IMR-90 (cell line): Measurements from ENCODE around the gene PACSIN2. TPM values are rescaled to one million over a fixed set of nuclear protein-coding genes. Genes with fewer than 3 reads are reported as not detected.

Experiments
- ATAC-seq: fragments of 200-7000 bp; cut with Tn5 transposase; 2 replicates; pipeline ENCODE4 v1.9.1; 2020; ENCODE audit warnings: low read depth, mild to moderate bottlenecking, moderate library complexity
- BruUV-seq: library from RNA; stranded (reverse); fragments of 400-500 nt; replicated peaks from 2 replicates; lab custom pipeline; 2021; lab: Mats Ljungman, UMichigan
- CTCF ChIA-PET: fragments of 300-600 bp; formaldehyde crosslinking; extraction: SDS; loops from one replicate; lab custom pipeline; 2021; ENCODE audit warnings: antibody characterized with exemption; lab: Yijun Ruan, JAX
- POLR2A ChIA-PET: fragments of 300-600 bp; sonication (Branson Sonifier 250); formaldehyde crosslinking; loops from one replicate; lab custom pipeline; 2022; ENCODE audit warnings: antibody characterized with exemption; ENCODE audit not compliant: unreplicated experiment; lab: Charles Lee
- DNase-seq: peaks from one replicate; pipeline ENCODE4 v3.0.0; 2013
- H2AFZ ChIP-seq: replicated peaks from 2 replicates; pipeline ENCODE3; 2013; ENCODE audit warnings: low read length, mild to moderate bottlenecking; ENCODE audit not compliant: poor library complexity
- H2AK5ac ChIP-seq: 2 replicates; pipeline ENCODE4 v1.6.1; 2013; ENCODE audit warnings: low read depth, low read length, inconsistent platforms
- H2AK9ac ChIP-seq: replicated peaks from 2 replicates; pipeline ENCODE3; 2013; ENCODE audit warnings: mild to moderate bottlenecking, low read depth, low read length, moderate library complexity; ENCODE audit not compliant: poor library complexity
- H2BK120ac ChIP-seq: 2 replicates; pipeline ENCODE4 v1.6.1; 2013; ENCODE audit warnings: low read depth, low read length, inconsistent platforms
- H2BK15ac ChIP-seq: 3 replicates; pipeline ENCODE4 v1.6.1; 2013; ENCODE audit warnings: low read depth, low read length, inconsistent platforms
- H2BK20ac ChIP-seq: 2 replicates; pipeline ENCODE4 v1.6.1; 2013; ENCODE audit warnings: low read depth, mild to moderate bottlenecking, inconsistent platforms, low read length, moderate library complexity
- H2BK5ac ChIP-seq: 2 replicates; pipeline ENCODE4 v1.6.1; 2013; ENCODE audit warnings: mild to moderate bottlenecking, low read depth, low read length, inconsistent platforms; ENCODE audit not compliant: poor library complexity, severe bottlenecking
- H3K14ac ChIP-seq: replicated peaks from 2 replicates; pipeline ENCODE4 v1.6.1; 2013; ENCODE audit warnings: low read depth, low read length, inconsistent platforms
- H3K18ac ChIP-seq: 2 replicates; pipeline ENCODE4 v1.6.1; 2013; ENCODE audit warnings: low read depth, low read length, control low read depth
- H3K23ac ChIP-seq: 2 replicates; pipeline ENCODE4 v1.6.1; 2013; ENCODE audit warnings: low read depth, low read length, inconsistent platforms
- H3K27ac ChIP-seq: 2 replicates; pipeline ENCODE4 v1.5.1; 2013; ENCODE audit warnings: mild to moderate bottlenecking, control low read depth, low read length; ENCODE audit not compliant: insufficient read depth
- H3K27me3 ChIP-seq: 2 replicates; pipeline ENCODE4 v1.6.1; 2013; ENCODE audit warnings: low read length; ENCODE audit not compliant: control insufficient read depth, insufficient read depth
- H3K36me3 ChIP-seq: 2 replicates; pipeline ENCODE4 v1.6.1; 2013; ENCODE audit warnings: low read length, mixed read lengths; ENCODE audit not compliant: control insufficient read depth, insufficient read depth
- H3K4ac ChIP-seq: 2 replicates; pipeline ENCODE4 v1.6.1; 2013; ENCODE audit warnings: low read depth, low read length, inconsistent platforms
- H3K4me1 ChIP-seq: 2 replicates; pipeline ENCODE4 v1.6.1; 2013; ENCODE audit warnings: low read length, mixed read lengths; ENCODE audit not compliant: control insufficient read depth, insufficient read depth
- H3K4me2 ChIP-seq: 2 replicates; pipeline ENCODE4 v1.6.1; 2013; ENCODE audit warnings: low read depth, mild to moderate bottlenecking, control low read depth, low read length, moderate library complexity
- H3K4me3 ChIP-seq: 2 replicates; pipeline ENCODE4 v1.5.1; 2013; ENCODE audit warnings: low read depth, mild to moderate bottlenecking, control low read depth, low read length, moderate library complexity; ENCODE audit not compliant: insufficient read depth
- H3K56ac ChIP-seq: 2 replicates; pipeline ENCODE4 v1.6.1; 2013; ENCODE audit warnings: low read length, inconsistent platforms; ENCODE audit not compliant: insufficient read depth; ENCODE audit errors: extremely low read depth
- H3K79me1 ChIP-seq, 2 experiments: 2 replicates each; pipeline ENCODE4 v1.6.1; 2013; ENCODE audit warnings: low read length in 2 of 2, inconsistent platforms in 1 of 2, low read depth in 1 of 2
- H3K9ac ChIP-seq: 2 replicates; pipeline ENCODE4 v1.6.1; 2013; ENCODE audit warnings: low read depth, low read length, control low read depth
- H3K9me1 ChIP-seq: 2 replicates; pipeline ENCODE4 v1.6.1; 2013; ENCODE audit warnings: low read length, inconsistent platforms; ENCODE audit not compliant: insufficient read depth
- H3K9me3 ChIP-seq: 2 replicates; pipeline ENCODE4 v1.6.1; 2013; ENCODE audit warnings: low read length; ENCODE audit not compliant: control insufficient read depth, insufficient read depth
- H4K20me1 ChIP-seq: 2 replicates; pipeline ENCODE4 v1.6.1; 2013; ENCODE audit warnings: low read length, inconsistent platforms; ENCODE audit not compliant: insufficient read depth
- H4K5ac ChIP-seq: 2 replicates; pipeline ENCODE4 v1.6.1; 2013; ENCODE audit warnings: mild to moderate bottlenecking, low read depth, low read length, control low read depth
- H4K8ac ChIP-seq, 2 experiments: 2 replicates each; pipeline ENCODE4 v1.6.1; 2013; ENCODE audit warnings: low read depth in 2 of 2, low read length in 2 of 2, control low read depth in 1 of 2, inconsistent platforms in 1 of 2
- H4K91ac ChIP-seq: 2 replicates; pipeline ENCODE4 v1.6.1; 2013; ENCODE audit warnings: low read depth, low read length, inconsistent platforms; ENCODE audit not compliant: insufficient read depth
- BHLHE40 ChIP-seq: fragments of 150-350 bp; IDR thresholded peaks from 2 replicates; pipeline ENCODE4 v1.6.1; 2016; ENCODE audit warnings: mild to moderate bottlenecking, low read depth, low read length
- RFX5 ChIP-seq: IDR thresholded peaks from 2 replicates; pipeline ENCODE4 v1.8.0; 2012; ENCODE audit warnings: low read depth, mild to moderate bottlenecking, low read length, moderate library complexity
- WGBS, 2 experiments: methylation state at CpG; one replicate each; pipeline versions ENCODE4 v1.1.5 to v1.1.7; 2013; ENCODE audit warnings: missing lambda C conversion rate in 2 of 2; ENCODE audit not compliant: insufficient read length in 1 of 2; ENCODE audit errors: extremely low coverage in 2 of 2; 5-methylcytosine and 5-hydroxymethylcytosine counted together
- dilution Hi-C: fragments of 300-500 bp; cut with HindIII; formaldehyde crosslinking; loops from one replicate; pipeline ENCODE4 v1.14.3; 2018; ENCODE audit warnings: low sequenced_read_pairs; ENCODE audit not compliant: unreplicated experiment
- in situ Hi-C: fragments of 300-500 bp; cut with MboI; formaldehyde crosslinking; loops from 3 replicates; pipeline ENCODE4 v1.14.3; 2019; ENCODE audit warnings: low sequenced_read_pairs, inconsistent platforms, mixed read lengths
- intact Hi-C: fragments of 100-400 bp; cut with micrococcal nuclease; formaldehyde crosslinking; loops from 2 replicates; pipeline ENCODE4 v1.10.0; 2022
- polyA plus RNA-seq, 3 experiments: library from polyadenylated mRNA; depleted of rRNA; stranded (reverse); fragments of >200 nt; gene quantifications; 2 replicates each; pipeline ENCODE4 v1.2.3, GENCODE V29; 2012; ENCODE audit warnings: low replicate concordance in 1 of 3
- total RNA-seq: library from RNA; depleted of rRNA; stranded (reverse); fragments of >200 nt; gene quantifications from 2 replicates; pipeline ENCODE4 v1.2.3, GENCODE V29; 2012

Gene PACSIN2
- total and polyA plus RNA-seq, 2 of the 4 experiments (the other 2 are of a cell fraction) = 85.0 to 118 TPM

GRCh38 chr22:42920101-42920820 is 94.7 kb downstream of the PACSIN2 start:
- no peak overlapping the region for H3K56ac ChIP-seq
- no TSS peak for BruUV-seq
- H3K23ac ChIP-seq = peak overlapping the region; percentile 65
- H4K91ac ChIP-seq = peak overlapping the region; percentile 68; the same call in 1 of the 2 replicates
- 0 out of 2 replicates have a peak overlapping the region, but pooled peaks have one; percentile 66 for H2BK20ac ChIP-seq
- DNase-seq (peak; percentile 39), ATAC-seq (peak; percentile 52)
- peak overlapping the region; percentile 70 for H3K4ac ChIP-seq
- H3K9ac ChIP-seq = no peak overlapping the region
- H4K5ac ChIP-seq = peak overlapping the region; percentile 69; the same call in 1 of the 2 replicates
- H3K4me1 ChIP-seq = peaks cover 16% of the 10 kb centered on the region
- peak overlapping the region; percentile 60; the same call in 1 of the 2 replicates for H3K18ac ChIP-seq
- ChIA-PET POLR2A (interaction anchor here (0.6 kb wide), 2 partner anchors 123 to 124 kb away, joined by 4 to 6 read pairs; no protein-coding TSS in a partner anchor), CTCF (interaction anchor here (0.7 kb wide), 1 partner anchor 1177 kb away, joined by 5 read pairs; no protein-coding TSS in a partner anchor)
- H2AK9ac ChIP-seq = no peak overlapping the region
- H3K27me3 ChIP-seq = no peaks in the 10 kb centered on the region
- H3K9me3 ChIP-seq = no peaks in the 10 kb centered on the region
- H4K20me1 ChIP-seq = peaks cover 76% of the 10 kb centered on the region
- H2AK5ac ChIP-seq = peak overlapping the region; percentile 87
- in situ Hi-C loops (no loop called here), intact Hi-C loops (no loop called here), dilution Hi-C loops (no loop called here)
- H2AFZ ChIP-seq = no peak overlapping the region
- H3K79me1 ChIP-seq = peaks cover 48 to 89% of the 10 kb centered on the region in 2 experiments
- H2BK5ac ChIP-seq = peak overlapping the region; percentile 72
- no peaks in the 10 kb centered on the region for H3K36me3 ChIP-seq
- peaks cover 38% of the 10 kb centered on the region for H3K9me1 ChIP-seq
- H3K14ac ChIP-seq = peak overlapping the region; percentile 94
- peak overlapping the region in 1 of 2 experiments; percentile 69; a peak in 2 of 4 replicates for H4K8ac ChIP-seq
- peak overlapping the region; percentile 69 for H2BK120ac ChIP-seq
- peak overlapping the region; percentile 8; the same call in 1 of the 2 replicates for H3K4me2 ChIP-seq
- TF ChIP-seq BHLHE40 (peak; percentile 74; the same call in 1 of the 2 replicates), RFX5 (no peak)
- H3K4me3 ChIP-seq = no peak overlapping the region
- 95% methylated on average over 4 of the region's 10 CpGs; no CpG with 5 or more reads in 1 of the 2 experiments for WGBS, 2 experiments
- 0 out of 3 replicates have a peak overlapping the region, but pooled peaks have one; percentile 21 for H2BK15ac ChIP-seq
- peak overlapping the region; percentile 50; the same call in 1 of the 2 replicates for H3K27ac ChIP-seq
